Measurements from ENCODE around the gene C4B.

Gene C4B

DNA sequence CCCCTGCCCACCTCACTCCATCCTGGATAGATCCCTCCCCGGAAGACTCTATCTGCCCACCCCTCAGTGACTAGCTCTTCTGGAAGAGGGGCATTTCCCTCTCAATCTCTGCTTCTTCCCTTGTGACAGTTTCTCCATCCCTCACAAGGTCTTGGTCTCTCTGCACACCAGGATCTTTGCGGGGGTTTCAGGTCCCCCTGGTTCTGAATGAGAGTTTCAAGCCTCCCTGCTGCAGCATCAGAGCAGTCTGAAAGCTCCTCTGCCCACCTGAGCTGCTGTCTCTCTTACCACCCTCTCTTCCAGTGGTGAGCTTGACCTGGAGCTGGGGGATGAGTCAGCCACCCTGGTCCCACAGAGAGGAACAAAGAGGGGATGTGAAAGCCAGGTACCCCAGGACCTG is 70.2 kb downstream of the C4B start:
- DNase-seq, result no peak

All from KG1 (cell line).